ENCODE results near the gene MYO7B. TPM values are rescaled to one million over a fixed set of nuclear protein-coding genes. Genes with fewer than 3 reads are reported as not detected.

The MYO7B gene
- total RNA-seq, 2 experiments from 2014 or later = 3.3 TPM; not detected in 1

GRCh38 chr2:127627740-127628571, 92.5 kb downstream of the MYO7B start:
- no peaks in the 10 kb centered on the region for H4K20me1 ChIP-seq (ENCODE audit: insufficient read depth, low read length)
- DNase-seq (ENCODE audit: low spot score) = no peak
- no peak overlapping the region for H3K27ac ChIP-seq (ENCODE audit: low read depth, low read length, poor library complexity, severe bottlenecking)
- CTCF ChIA-PET (ENCODE audit: unreplicated experiment) = no interaction called here
- no peak overlapping the region for H2AFZ ChIP-seq (ENCODE audit: low read length)
- no peaks in the 10 kb centered on the region for H3K79me2 ChIP-seq (ENCODE audit: insufficient read depth, low read depth, low read length)
- no peaks in the 10 kb centered on the region for H3K9me2 ChIP-seq (ENCODE audit: insufficient read depth, low read length)
- no peak overlapping the region for H3K4me2 ChIP-seq (ENCODE audit: low read length)
- H3K9me3 ChIP-seq (ENCODE audit: low read length) = no peaks in the 10 kb centered on the region
- no peaks in the 10 kb centered on the region for H3K36me3 ChIP-seq (ENCODE audit: insufficient read depth, low read length)
- TF ChIP-seq CTCF (conservative IDR thresholded peaks at IDR 0.05; ENCODE audit: low read length) (no peak), EZH2phosphoT487 (IDR thresholded peaks at IDR 0.05; ENCODE audit: borderline replicate concordance, low read depth, low read length) (no peak)
- H3K4me3 ChIP-seq (ENCODE audit: low read depth, low read length, poor library complexity, severe bottlenecking) = no peak overlapping the region
- H3K4me1 ChIP-seq (ENCODE audit: insufficient read depth, low read length, poor library complexity, severe bottlenecking) = no peaks in the 10 kb centered on the region
- POLR2A ChIA-PET = no interaction called here
- no TSS peak for BruUV-seq (replicated peaks)
- intact Hi-C loops (cut with micrococcal nuclease; ENCODE audit: unreplicated experiment) = no loop called here

GRCh38 chr2:127628767-127629614, 93.5 kb downstream of the MYO7B start:
- no peaks in the 10 kb centered on the region for H4K20me1 ChIP-seq (ENCODE audit: insufficient read depth, low read length)
- CTCF ChIA-PET (ENCODE audit: unreplicated experiment) = no interaction called here
- intact Hi-C loops (cut with micrococcal nuclease; ENCODE audit: unreplicated experiment) = no loop called here
- TF ChIP-seq CTCF (conservative IDR thresholded peaks at IDR 0.05; ENCODE audit: low read length) (no peak), EZH2phosphoT487 (IDR thresholded peaks at IDR 0.05; ENCODE audit: borderline replicate concordance, low read depth, low read length) (no peak)
- POLR2A ChIA-PET = interaction anchor here (1.1 kb wide), 1 partner anchor 11 kb away, joined by 3 read pairs; no protein-coding TSS in a partner anchor
- no peak overlapping the region for H3K27ac ChIP-seq (ENCODE audit: low read depth, low read length, poor library complexity, severe bottlenecking)
- H3K36me3 ChIP-seq (ENCODE audit: insufficient read depth, low read length) = no peaks in the 10 kb centered on the region
- no peak overlapping the region for H3K4me3 ChIP-seq (ENCODE audit: low read depth, low read length, poor library complexity, severe bottlenecking)
- BruUV-seq (replicated peaks) = no TSS peak
- H2AFZ ChIP-seq (ENCODE audit: low read length) = no peak overlapping the region
- H3K9me2 ChIP-seq (ENCODE audit: insufficient read depth, low read length) = no peaks in the 10 kb centered on the region
- no peak overlapping the region for H3K4me2 ChIP-seq (ENCODE audit: low read length)
- H3K9me3 ChIP-seq (ENCODE audit: low read length) = no peaks in the 10 kb centered on the region
- no peaks in the 10 kb centered on the region for H3K79me2 ChIP-seq (ENCODE audit: insufficient read depth, low read depth, low read length)
- DNase-seq (ENCODE audit: low spot score) = no peak
- H3K4me1 ChIP-seq (ENCODE audit: insufficient read depth, low read length, poor library complexity, severe bottlenecking) = no peaks in the 10 kb centered on the region
